Left colon (tissue), 2 donors: ENCODE data around the gene PRR35. TPM values are rescaled to one million over a fixed set of nuclear protein-coding genes. Genes with fewer than 3 reads are reported as not detected.

Experiments
- ATAC-seq: fragments of 200-7000 bp; cut with Tn5 transposase; one replicate; pipeline ENCODE4 v1.9.1; 2020; ENCODE audit warnings: mild to moderate bottlenecking, moderate library complexity
- DNase-seq, 2 donors: peaks; one replicate each; pipeline ENCODE4 v3.0.0-alpha.2; 2020
- intact Hi-C, 2 donors: fragments of 100-400 bp; cut with DNase I in 1 of 2; cut with micrococcal nuclease in 1 of 2; formaldehyde crosslinking; loops; one replicate each; pipeline versions ENCODE4 v1.11.2 to v1.14.0; 2022; cut with DNase I, micrococcal nuclease
- total RNA-seq, 2 donors: library from RNA; stranded (reverse); fragmentation: NEBNext Ultra II Directional; extraction: Animal tissue kit (Norgen Biotek cat#: 25700); gene quantifications; one replicate each; pipeline ENCODE4 v1.2.1, GENCODE V29; 2021
- donor health status: DM: no; HTN: no; CAD: no.
- donor health status: DM: yes; HTN: yes; CAD: no.

Gene PRR35
- total RNA-seq, 2 donors from 2014 or later: not detected

DNA sequence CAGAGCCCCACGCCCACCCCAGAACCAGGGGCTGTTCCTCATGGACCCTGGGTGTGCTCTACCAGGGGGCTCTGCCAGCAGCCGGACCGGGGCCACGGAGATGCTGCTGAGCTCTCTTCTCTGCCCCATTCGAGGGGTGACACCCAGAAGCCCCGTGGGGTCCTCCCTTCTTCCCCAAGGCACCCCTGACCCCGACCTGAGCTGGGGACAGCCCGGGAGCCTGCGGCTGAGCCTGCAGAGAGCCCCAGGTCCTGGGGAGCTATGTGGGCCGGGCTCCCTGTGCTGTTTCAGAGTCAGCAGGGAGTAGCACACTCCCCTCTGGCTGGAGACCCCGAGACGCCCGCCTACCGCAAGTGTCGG, 1.2 kb upstream of the PRR35 start:
- no peak for ATAC-seq
- intact Hi-C loops: no loop called here
- no peak for DNase-seq

DNA sequence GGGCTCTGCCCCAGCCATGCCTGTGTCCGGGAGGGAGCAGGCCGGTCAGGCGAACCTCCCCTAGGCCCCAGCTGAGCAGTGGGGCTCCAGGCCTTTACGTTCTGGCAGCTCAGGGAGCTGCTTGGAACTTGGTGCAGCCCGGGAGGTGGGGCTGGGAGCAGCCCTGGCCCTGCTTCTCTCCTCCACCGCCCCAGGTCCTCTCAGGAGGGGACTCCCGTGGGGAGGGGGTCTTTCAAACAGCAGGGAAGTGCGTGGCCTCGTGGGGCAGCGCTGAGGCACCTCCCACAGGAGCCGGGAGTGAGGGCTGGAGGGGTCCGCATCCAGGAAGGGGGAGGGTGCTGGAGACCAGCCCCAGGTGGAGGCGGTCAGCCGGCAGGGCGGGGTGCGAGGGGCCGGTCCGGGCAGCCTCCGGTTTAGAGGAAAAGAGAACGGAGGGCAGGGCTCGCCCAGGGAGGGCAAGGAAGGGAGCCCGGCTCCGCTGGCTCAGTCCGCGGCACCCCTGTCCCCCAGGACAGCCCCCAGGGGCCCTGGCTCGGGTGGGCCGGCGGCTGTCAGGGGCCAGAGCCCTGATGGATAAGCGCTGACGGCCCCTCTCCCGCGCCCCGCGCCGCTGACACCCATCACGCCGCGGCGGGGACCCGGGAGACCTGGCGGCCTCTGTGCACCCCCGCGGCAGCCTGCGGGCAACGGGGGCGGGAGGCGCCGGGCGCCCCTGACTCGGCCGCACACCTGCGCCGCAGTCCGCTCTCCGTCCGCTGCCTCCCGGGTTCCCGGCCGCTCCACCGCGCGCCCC, 587 bp upstream of the PRR35 start:
- ATAC-seq: no peak
- intact Hi-C loops: no loop called here
- DNase-seq: no peak

DNA sequence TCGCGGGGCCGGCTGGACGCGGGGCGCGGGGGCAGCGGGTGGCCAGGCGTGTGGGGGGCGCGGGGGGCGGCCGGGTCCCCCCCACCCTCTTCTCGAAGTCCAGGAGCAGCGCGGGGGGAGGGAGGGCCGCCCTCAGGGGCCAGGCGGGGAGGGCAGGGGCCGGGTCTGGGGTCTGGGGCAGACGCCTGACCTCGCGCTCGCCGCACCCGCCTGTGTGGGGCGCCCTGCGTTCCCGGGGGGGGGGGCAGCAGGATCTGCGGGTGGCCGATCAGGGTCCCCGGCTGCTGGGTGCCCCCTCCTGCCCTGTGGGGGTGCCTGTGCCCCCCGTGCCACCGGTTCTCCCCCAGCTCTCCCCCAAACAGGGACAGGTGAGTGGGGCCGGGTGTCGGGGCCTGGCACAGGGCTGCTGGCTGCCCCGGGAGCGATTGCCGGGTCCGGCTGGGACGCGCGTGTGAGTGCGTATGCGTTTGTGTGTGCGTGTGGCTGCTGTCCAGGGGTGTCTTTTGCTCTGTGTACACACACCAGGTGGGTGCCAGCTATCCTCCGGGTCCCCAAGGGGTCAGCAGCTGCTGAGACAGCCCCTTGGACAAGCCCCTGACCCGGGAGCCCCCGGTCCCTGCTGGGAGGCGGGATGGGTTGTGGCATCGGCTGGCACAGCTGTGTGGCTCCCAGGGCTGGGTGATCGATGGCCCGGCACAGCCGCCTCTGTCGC, 663 bp downstream of the PRR35 start:
- intact Hi-C loops: no loop called here
- no peak for ATAC-seq
- no peak for DNase-seq

DNA sequence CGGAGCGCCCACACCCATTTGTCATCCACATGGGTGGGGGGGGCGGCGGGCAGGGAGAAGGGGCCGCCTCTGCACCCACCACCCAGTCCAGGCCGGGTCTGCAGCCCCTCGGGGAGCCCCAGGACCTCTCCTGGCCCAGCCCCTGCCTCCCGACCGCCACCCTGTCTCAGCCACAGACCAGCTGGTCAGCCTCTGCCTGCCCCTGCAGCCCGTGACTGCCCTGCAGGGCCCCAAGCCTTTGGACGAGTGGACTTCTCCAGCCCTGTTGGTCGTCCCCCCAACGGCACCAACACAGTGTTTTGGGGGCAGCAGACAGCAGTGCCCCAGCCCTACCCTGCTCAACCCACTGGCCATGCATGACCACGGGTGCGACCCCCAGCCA, 1.2 kb downstream of the PRR35 start:
- ATAC-seq (no peak), DNase-seq (no peak)
- intact Hi-C loops: no loop called here

DNA sequence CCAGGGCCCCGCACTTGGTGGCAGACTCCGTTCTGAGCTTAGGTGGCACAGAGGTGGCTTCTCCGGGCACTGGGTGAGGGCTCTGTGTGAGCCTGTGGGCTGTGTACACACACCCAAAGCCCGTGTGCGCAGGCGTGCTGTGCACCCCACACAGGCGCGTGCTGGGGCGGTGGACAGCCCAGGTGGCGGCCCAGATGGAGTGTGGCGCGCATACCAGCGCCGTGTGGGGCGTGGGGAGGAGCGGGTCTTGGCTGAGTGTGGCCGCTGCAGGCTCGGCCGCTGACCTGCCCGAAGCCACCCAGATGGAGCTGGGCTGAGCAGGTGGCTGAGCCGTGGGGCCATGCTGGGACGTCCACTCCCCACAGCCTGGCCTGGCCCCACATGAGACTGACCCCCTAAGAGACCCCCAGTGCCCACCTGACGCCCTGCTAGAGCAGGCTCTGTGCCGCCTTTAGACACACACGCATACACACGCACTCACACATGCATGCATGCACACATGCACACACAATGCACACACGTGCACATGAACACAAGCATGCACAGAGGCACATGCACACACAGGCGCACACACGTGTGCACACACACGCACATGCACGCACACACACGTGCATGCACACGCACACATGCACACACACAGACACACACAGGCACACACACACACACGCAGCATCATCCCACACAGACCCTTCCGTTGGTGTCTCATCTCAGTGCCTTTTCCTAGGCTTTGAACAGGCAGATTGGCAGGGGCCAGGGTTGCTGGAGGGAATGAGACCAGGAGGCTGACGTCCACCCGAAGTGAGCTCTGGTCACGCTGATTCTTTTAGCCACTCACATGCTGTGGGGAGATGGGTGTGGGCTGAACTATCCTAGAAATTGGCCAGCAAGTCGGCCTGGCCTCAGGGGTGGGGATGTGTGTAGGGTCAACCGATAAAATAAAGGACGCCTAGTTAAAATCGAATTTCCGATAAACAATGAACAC, 2.1 kb downstream of the PRR35 start:
- intact Hi-C loops: no loop called here
- ATAC-seq (no peak), DNase-seq (no peak)

DNA sequence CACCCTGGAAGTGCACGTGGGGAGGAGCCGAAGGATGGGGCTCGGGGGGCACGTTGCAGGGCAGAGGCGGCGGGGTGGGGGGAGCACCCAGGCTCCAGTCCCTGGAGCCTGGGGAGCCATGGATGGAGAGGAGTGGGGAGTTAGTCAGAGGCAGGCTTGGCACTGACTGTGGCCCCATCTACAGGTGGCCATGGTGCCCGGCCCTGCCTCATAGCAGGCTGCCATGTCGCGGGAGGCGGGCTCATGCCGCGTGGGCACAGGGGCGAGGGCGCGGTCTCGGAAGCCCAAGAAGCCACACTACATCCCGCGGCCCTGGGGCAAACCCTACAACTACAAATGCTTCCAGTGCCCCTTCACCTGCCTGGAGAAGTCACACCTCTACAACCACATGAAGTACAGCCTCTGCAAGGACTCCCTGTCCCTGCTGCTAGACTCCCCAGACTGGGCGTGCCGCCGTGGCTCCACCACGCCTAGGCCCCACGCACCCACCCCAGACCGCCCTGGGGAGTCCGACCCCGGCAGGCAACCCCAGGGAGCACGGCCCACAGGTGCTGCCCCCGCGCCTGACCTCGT, 3.0 kb downstream of the PRR35 start:
- intact Hi-C loops: no loop called here
- no peak for DNase-seq
- ATAC-seq: no peak

DNA sequence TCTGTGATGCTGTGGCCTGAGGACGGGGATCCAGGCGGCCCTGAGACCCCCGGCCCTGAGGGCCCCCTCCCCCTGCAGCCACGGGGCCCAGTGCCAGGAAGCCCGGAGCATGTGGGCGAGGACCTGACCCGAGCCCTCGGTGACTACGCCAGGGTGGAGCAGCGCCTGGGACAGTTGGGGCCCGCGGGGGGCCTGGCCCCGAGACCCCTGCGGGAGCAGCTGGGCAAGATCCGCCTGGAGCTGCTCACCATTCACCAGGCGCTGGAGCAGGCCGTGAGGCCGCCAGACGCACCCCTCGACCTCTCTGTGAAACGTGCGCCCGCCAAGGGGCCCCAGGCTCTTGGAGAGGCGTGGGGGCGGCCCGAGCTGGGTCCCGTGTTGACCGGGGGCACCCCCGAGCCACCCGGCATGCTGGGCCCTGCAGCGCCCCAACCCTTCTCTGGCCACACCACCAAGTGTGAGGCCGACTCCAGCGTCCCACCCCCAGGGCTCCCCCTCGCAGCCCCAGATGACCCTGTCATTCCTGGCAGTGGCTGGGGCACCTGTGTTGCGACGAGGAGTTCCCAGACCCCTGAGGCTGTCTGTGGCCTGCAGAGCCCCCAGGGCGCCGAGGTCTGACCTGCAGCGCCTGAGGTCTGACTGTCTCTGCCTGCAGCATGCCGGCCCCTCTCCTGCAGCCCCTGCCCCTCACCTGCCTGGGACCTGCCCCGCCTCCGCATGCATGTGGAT, 4.7 kb downstream of the PRR35 start:
- intact Hi-C loops: no loop called here
- DNase-seq (no peak), ATAC-seq (no peak)

DNA sequence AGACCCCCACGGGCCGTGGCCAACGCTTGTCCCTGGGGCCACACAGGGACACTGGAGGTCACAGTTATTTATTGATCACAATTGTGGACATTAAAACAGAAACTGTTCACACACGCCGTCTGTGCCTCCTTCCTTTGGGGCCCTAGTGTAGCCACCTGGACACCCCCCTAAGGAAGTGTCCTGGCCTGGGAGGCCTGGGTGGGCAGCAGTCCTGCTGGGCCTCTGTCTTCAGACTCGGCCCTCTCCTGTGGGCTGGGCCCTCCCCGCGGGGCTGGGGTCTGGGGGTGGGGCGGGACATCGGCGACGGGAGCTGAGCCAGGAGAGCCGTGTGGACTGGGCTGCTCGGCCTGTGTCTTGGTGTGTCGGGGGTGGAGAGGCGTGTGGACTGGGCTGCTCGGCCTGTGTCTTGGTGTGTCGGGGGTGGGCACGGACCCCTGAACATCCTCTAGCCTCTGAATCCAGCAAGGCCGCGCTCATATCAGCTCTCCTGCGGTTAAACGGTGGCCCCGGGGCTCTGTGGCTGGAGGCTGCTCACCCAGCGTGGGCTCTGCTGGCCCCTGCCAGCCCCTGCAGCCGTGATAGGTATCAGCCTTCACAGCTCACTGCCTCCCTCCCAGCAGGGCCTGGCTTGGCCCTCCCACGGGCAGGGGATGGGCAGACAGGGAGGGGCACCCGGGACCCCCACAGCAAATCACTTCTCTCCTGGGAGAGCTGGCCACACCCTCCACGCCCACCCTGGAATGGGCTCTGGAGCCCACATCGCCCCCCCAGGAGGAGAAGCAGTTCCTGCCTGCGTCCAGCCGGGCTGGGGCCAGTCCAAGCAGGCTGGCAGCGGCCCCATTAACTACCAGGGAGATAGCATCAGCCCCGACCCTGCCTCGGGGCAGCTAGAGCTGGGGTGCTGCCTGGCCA, 5.5 kb downstream of the PRR35 start:
- no peak for DNase-seq
- no peak for ATAC-seq
- intact Hi-C loops: no loop called here

DNA sequence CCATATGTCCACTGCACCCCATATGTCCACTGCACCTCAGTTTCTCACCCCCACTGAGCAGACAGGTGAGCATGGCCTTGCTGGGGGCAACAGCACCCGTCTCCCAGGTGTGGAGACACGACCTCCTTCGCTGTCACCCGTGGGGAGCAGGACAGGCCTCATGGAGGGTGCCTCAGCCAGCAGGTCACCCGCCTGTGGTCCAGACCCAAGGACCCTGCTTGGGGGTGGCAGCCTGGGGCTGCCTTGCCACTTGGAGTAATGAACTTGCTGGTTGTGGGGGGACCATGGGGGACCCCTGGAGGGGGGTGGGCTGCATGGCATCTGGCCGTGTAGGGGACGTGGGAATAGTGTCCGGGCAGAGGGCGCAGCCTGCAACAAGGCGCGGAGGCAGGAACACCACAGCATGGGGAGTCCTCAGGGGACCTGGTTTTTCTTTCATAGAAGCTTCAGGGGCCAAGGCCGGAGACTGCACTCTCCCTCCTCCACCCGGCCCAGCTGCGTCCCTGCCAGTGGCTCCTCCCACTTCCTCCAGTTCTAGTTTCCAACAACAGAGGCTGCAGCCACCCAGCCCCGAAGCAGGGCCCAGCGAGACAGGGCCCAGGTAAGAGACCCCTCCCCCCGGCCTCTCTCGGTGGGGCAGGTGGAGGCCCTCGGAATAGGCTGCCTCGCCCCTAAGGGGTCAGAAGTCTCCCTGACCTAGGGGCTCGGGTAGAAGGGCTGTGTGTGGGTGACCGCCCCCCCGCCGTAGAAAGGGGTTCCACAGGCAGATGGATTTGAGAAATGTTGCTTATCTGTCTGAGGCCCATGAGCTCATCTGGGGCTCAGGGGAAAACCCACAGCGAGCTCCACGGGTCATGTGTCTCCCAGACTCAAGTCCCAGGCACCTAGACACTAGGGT, 6.5 kb downstream of the PRR35 start, which contains the start of gene NHLRC4:
Gene NHLRC4, plus strand, starts transcription at position 531 of the 898 bp plus-strand sequence. CDS start 1,043 bp downstream, outside the sequence.
- DNase-seq: peak; percentile 67 to 81
- intact Hi-C loops: no loop called here
- peak; percentile 48 for ATAC-seq

DNA sequence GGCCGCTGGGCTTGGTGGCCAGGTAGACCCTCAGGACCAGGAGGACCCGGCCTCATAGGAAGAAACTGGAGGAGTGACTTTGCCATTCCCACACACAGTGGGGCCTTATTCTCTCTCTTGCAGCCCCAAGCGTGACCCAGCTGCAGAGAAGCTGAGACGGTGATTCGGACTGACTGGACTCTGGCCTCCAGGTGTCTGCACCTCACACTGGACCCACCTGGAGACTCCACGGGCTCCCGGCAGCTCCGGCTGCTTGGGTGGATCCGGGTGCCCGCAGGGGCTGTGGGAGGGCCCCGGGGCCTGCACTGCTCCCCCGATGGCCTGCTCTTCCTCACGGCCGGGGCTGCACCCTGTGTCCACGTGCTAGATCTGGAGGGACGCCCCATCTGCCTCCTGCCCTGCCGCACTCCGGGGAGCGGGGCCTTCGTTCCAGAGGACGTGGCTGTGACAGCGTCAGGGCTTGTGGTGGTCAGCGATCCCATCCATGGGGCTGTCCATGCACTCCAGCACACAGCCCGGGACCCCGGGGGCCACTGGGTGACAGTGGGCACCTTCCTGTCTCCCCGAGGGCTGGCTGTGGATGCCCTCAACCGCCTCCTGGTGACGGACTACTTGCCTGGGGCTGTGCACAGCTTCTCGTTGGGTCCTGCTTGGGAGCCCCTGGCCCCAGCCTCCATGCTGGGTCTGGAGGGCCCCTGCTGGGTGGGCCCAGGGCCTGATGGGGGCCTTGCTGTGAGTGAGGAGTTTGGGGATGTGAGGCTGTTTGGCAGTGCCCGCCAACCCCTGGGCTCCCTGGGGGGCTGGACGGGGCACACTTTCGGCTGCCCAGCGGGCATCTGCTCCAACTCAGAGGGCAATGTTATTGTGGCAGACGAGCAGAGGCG, 7.4 kb downstream of the PRR35 start:
- DNase-seq: no peak
- intact Hi-C loops: no loop called here
- no peak for ATAC-seq

DNA sequence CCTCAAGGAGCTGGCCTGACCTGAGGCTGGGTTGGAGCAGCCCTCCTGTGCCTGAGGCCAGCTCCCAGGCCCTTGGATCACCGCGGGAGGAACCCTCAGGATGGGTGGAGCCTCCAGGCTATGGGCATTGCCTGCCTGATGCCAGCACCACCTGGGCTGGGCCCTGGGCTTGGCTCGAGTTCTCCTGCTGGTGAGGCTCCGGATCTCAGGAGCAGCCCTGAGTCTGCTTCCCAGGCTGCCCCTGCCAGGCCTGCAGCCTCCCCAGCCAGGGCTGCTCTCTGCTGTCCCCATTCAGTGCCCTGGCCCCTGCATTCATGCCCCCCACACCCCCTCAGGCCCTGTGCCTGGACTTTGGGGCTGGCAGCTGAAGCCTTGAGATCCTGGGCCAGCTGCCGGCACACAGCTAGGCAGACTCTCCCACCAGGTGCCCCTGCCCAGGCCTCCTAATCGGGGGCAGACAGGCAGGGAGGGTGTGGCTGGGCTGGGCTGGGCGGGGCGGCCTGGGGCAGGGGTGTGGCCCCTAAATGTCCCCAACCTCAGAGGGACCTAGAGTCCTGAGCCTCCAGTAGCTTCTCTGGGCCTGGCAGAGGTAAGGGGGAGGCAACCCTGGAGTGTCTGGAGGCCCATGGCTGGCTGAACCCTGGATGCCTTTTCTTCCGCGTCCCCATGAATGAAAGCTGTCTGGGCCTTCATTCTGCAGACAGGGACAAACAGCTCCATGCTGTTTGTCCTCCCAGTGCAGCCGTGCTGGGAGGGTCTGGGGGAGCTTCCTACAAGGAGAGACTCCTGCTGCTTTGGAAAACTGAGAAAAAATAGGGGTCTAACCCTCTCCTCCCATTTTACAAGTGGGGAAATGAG, 8.4 kb downstream of the PRR35 start:
- DNase-seq: peak in 1 of 2 donors; percentile 66
- ATAC-seq: peak; percentile 70
- intact Hi-C loops: no loop called here

DNA sequence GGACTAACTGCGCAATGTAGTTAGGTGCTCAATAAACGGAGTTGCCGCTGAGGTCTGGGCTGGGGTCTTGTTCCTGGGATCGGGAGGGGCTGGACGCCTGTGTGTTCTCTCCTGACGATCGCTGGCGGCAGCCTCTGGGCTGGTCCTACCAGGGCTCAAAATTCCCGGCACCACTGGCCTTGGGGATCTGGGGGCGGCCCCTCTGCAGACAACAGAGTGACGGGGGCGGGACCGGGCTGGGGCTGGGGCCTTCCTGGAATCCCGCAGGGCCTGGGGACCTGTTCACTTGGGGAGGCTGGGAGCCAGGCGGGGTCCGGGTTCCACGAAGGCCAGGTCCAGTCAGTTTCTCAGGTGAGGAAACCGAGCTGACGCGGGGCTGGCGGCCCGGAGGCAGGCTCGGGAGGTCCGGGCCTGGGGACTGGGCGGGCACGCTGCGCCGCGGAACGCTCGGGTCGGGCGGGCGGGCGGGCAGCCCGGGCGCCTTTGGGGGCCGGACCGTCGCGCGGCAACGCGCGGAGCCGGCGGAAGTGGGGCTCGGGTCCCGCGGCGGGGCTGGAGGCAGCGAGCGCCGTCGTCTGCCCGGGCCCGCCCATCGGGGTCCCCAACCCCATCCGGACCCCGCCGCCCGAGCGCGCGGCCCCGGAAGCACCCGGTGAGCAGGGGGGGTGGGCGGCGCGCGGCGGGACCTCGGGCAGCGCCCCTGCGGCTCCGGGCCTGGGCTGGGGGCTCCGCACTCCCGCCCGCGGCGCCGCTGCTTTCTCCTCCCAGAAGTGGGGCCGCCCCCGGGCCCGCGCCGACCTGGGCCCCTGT, 9.5 kb downstream of the PRR35 start, which contains the start of gene PIGQ:
Gene PIGQ, plus strand, starts transcription at position 524 of the 810 bp plus-strand sequence. CDS start 4,107 bp downstream, outside the sequence.
- intact Hi-C loops: no loop called here
- DNase-seq (peak; percentile 64 to 73), ATAC-seq (peak; percentile 56)

DNA sequence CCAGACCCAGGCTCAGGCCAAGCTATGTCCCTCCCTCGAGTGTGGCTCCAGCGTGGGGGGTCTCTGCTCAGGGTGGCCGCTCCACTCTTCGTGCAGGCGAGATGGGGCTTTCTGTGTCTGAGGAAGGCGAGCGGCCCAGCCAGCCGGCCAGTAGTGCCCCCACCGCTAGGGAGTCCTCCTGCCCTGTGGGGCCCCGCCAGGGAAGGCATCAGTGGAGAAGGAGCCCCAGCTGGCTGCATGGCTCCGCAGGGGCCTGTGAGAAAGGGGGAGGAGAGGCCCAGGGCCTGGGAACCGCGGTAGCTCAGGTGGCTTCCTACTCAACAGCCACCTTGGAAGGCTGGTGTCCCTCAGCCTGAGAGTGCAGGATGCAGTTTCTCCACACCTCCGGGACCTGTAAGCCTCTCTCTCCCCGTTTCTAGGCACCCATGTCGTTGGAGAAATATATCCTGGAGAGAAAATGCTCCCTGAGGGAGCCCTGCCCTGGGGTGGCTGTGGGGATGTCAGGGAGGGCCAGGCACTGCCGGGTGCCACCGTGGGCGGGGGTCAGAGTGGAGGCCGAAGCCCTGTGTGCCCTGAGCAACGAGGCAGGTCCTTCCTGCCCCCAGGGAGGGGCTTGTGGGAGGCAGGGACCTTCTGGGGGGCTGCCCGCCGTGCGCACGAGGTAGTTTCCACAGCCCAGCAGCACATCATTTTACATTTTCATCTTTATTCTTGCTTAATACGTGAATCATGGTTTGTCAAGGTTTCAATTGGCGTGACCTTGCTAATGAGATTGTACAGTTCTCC, 12.9 kb downstream of the PRR35 start:
- DNase-seq (no peak), ATAC-seq (no peak)
- intact Hi-C loops: no loop called here
